Adrenal gland (tissue), 12 donors: Measurements from ENCODE around the gene OMD. TPM values are rescaled to one million over a fixed set of nuclear protein-coding genes. Genes with fewer than 3 reads are reported as not detected.
"Not testable (repeated sequence)": the region's sequence is repeated elsewhere in the genome, so short reads cannot be mapped to it uniquely, and the experiment has no call there.

Source experiments
- DNase-seq, 7 donors: peaks; one replicate each; pipeline ENCODE4 v3.0.0-alpha.2; 2019 to 2020
- H3K27ac ChIP-seq, 5 donors: fragments of 200-600 bp; sonication (generic) in 4 of 5; 1 replicate in 3 of 5; 2 replicates in 2 of 5; pipeline versions ENCODE4 v1.5.1 to v1.8.0; 2016 to 2020; ENCODE audit warnings: mild to moderate bottlenecking in 1 of 5
- H3K27me3 ChIP-seq: fragments of 200-600 bp; 2 replicates; pipeline ENCODE4 v1.8.0; 2021
- H3K36me3 ChIP-seq, 2 donors: fragments of 200-600 bp; replicated peaks in 1 of 2; 1 replicate in 1 of 2; 2 replicates in 1 of 2; pipeline versions ENCODE4 v1.5.1 to v1.8.0; 2018 to 2022
- H3K4me1 ChIP-seq, 2 donors: fragments of 200-600 bp; replicated peaks in 1 of 2; 1 replicate in 1 of 2; 2 replicates in 1 of 2; pipeline versions ENCODE4 v1.5.1 to v1.8.0; 2018 to 2021
- H3K4me3 ChIP-seq, 4 donors: fragments of 200-600 bp; sonication (generic) in 3 of 4; one replicate each; pipeline ENCODE4 v1.5.1; 2016 to 2018
- H3K9me3 ChIP-seq, 3 donors: fragments of 200-600 bp; sonication (generic) in 1 of 3; replicated peaks in 1 of 3; 1 replicate in 2 of 3; 2 replicates in 1 of 3; pipeline versions ENCODE4 v1.5.1 to v1.8.0; 2016 to 2021
- CTCF ChIP-seq, 6 experiments: fragments of 450-650 bp in 4 of 6; fragments of 200-600 bp in 2 of 6; sonication (generic) in 1 of 6; IDR thresholded peaks; 1 replicate in 5 of 6; 2 replicates in 1 of 6; pipeline versions ENCODE4 v1.5.1 to v1.8.0; 2016 to 2021; ENCODE audit warnings: antibody characterized with exemption in 6 of 6, mild to moderate bottlenecking in 2 of 6, moderate library complexity in 1 of 6
- POLR2A ChIP-seq, 2 donors: fragments of 450-650 bp; IDR thresholded peaks; one replicate each; pipeline ENCODE4 v1.6.1; 2017; ENCODE audit warnings: antibody characterized with exemption in 2 of 2, mild to moderate bottlenecking in 2 of 2, moderate library complexity in 1 of 2
- WGBS, 4 donors: extraction: QIAGEN DNeasy Blood & Tissue Kit in 2 of 4; methylation state at CpG; one replicate each; pipeline versions ENCODE4 v1.1.5 to v1.1.7; 2013 to 2017; 5-methylcytosine and 5-hydroxymethylcytosine counted together
- intact Hi-C, 2 donors: fragments of 100-400 bp; cut with DNase I; formaldehyde crosslinking; loops; one replicate each; pipeline versions ENCODE4 v1.14.1 to v1.15.0; 2022 to 2023
- polyA plus RNA-seq, 3 donors: library from polyadenylated mRNA; stranded (reverse); fragments of 200-250 nt in 2 of 3; fragments of 350-450 nt in 1 of 3; fragmentation: Illumina TruSeq in 1 of 3; extraction: RNeasy Lipid Tissue Mini Kit (QIAGEN cat#74804) in 1 of 3; gene quantifications; one replicate each; pipeline ENCODE4 v1.2.3, GENCODE V29; 2013 to 2014
- total RNA-seq, 9 donors: library from RNA; depleted of rRNA in 4 of 9; stranded (reverse); fragments of >200 nt in 4 of 9; fragments of 120-200 nt in 1 of 9; fragmentation: NEBNext Ultra II Directional in 1 of 9; extraction: Animal tissue kit (Norgen Biotek cat#: 25700) in 1 of 9; gene quantifications; one replicate each; pipeline versions ENCODE4 v1.1.0 to v1.2.4, GENCODE V29; 2013 to 2023
- donor health status: healthy with polysubstance abuse.
- donor health status: Bipolar disorder and iron deficiency.
- donor health status: DM: yes; HTN: yes; CAD: no.
- donor health status: DM: no; HTN: no; CAD: no.
- donor health status: DM: no; HTN: no; CAD: no.
- donor health status: DM: yes; HTN: yes; CAD: no.

The OMD gene
- total and polyA plus RNA-seq, 12 donors: 0.72 to 18.1 (median 6.8) TPM

GRCh38 chr9:92422611-92423338, 1.5 kb downstream of the OMD start:
- H3K4me1 ChIP-seq: peaks cover 0 to 8% of the 10 kb centered on the region in 2 donors
- no peaks in the 10 kb centered on the region for H3K9me3 ChIP-seq
- TF ChIP-seq POLR2A (IDR thresholded peaks at IDR 0.05): no peak
- no peak for TF ChIP-seq CTCF (IDR thresholded peaks at IDR 0.05)
- H3K27me3 ChIP-seq: no peaks in the 10 kb centered on the region
- no peaks in the 10 kb centered on the region for H3K36me3 ChIP-seq
- intact Hi-C loops: no loop called here
- no peak overlapping the region for H3K27ac ChIP-seq
- H3K4me3 ChIP-seq: peak overlapping the region in 1 of 4 donors; percentile 26
- DNase-seq: no peak
- WGBS, 4 donors: 78 to 90% (median 85%) methylated on average over 2 of the region's 2 CpGs

GRCh38 chr9:92414566-92414965, 9.7 kb downstream of the OMD start:
- peaks cover 0 to 3% (median 0%) of the 10 kb centered on the region in 3 donors for H3K9me3 ChIP-seq
- no peaks in the 10 kb centered on the region for H3K4me1 ChIP-seq
- DNase-seq: no peak
- H3K36me3 ChIP-seq: no peaks in the 10 kb centered on the region
- 56 to 70% (median 60%) methylated on average over 1 of the region's 1 CpG for WGBS, 4 donors
- H3K27me3 ChIP-seq: no peaks in the 10 kb centered on the region
- TF ChIP-seq POLR2A (IDR thresholded peaks at IDR 0.05): no peak
- TF ChIP-seq CTCF (IDR thresholded peaks at IDR 0.05): no peak
- intact Hi-C loops: no loop called here
- H3K27ac ChIP-seq: no peak overlapping the region
- H3K4me3 ChIP-seq: no peak overlapping the region

GRCh38 chr9:92411157-92411556, 13.1 kb downstream of the OMD start:
- DNase-seq, H3K4me3 ChIP-seq, intact Hi-C loops, H3K9me3 ChIP-seq, H3K36me3 ChIP-seq, H3K27me3 ChIP-seq, H3K27ac ChIP-seq, H3K4me1 ChIP-seq: not testable (repeated sequence)
- WGBS, 4 donors: 79 to 87% (median 82%) methylated on average over 4 of the region's 4 CpGs

GRCh38 chr9:92408747-92409478, 15.4 kb downstream of the OMD start:
- WGBS, 4 donors: 93 to 97% (median 95%) methylated on average over 2 of the region's 2 CpGs
- TF ChIP-seq CTCF (IDR thresholded peaks at IDR 0.05) (no peak), POLR2A (IDR thresholded peaks at IDR 0.05) (no peak)

More at GRCh38 chr9:92408747-92409478, 15.4 kb downstream of the OMD start:
- Histone ChIP-seq H3K27me3 (no peaks in the 10 kb centered on the region), H3K4me1 (peaks cover 0 to 19% of the 10 kb centered on the region in 2 donors), H3K27ac (no peak overlapping the region), H3K36me3 (no peaks in the 10 kb centered on the region), H3K4me3 (no peak overlapping the region), H3K9me3 (no peaks in the 10 kb centered on the region)
- DNase-seq: no peak
- intact Hi-C loops: no loop called here
